Measurements from ENCODE around the gene TMEM18.
"Not testable (repeated sequence)": the region's sequence is repeated elsewhere in the genome, so short reads cannot be mapped to it uniquely, and the experiment has no call there.

The TMEM18 gene

DNA sequence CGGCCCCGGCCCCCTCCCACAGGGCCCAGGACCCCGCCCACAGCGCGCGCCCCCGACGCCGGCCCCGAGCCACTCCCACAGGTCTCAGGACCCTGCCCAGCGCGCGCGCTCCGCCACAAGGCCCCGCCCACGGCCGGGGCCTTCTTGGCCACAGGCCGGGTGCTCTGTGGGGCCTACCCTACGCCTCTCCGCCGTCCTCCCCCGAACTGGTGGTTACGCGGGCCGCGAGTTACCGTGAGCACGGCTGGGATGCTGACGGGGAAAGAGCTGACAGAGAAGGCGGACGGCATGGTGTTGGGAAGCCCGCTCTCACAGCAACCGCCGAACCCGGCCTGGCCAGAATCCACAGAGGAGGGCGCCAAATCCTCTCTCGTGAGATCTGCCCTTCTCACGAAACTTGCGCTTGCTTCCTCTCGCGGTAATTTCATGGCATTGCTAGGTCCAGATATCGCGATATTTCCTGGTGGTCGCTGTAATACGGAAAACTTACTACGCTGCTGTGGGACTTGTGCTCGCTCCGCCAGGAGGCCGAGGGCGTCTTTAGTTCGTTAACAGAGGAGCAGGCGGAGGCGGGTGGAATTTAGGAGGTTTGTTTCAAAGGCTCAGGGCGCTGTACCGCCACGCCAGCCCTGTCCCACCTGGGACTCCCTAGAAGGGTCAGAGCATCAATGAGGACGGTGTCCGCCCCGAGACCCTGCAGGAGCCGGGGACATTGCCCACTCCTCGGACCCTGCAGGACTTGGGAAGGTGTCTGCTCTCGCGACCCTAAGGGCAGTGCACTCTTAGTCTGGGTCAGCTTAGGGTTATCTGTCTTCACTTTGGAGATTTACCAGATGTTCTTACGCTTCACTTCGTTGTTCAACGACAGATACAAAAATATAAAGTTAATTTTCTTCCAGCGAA, at the start of gene TMEM18:
TMEM18 (minus strand) TSS at position 351 of the 903 bp plus-strand sequence; CDS start at position 290, 61 bp downstream.
- peak; percentile 97 for DNase-seq (ENCODE audit: low read depth)

DNA sequence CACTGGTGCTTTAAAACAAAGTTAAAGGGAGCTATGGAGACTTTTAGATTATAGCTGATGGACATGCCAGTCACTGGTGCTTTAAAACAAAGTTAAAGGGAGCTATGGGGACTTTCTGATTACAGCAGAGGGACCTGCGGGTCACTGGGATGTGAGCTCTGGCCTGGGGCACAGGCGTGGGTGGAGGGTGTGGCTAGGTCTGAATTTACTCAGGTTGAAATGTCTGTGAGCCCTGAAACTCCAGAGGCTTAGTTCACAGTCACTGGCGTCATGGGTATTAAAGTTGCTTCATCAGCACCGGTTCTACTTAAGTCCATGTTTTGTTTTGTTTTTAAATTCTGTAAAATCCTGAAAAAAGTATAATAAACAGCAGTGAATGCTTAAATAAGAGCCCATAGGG, 49.0 kb upstream of the TMEM18 start:
- DNase-seq (ENCODE audit: low read depth): no peak

DNA sequence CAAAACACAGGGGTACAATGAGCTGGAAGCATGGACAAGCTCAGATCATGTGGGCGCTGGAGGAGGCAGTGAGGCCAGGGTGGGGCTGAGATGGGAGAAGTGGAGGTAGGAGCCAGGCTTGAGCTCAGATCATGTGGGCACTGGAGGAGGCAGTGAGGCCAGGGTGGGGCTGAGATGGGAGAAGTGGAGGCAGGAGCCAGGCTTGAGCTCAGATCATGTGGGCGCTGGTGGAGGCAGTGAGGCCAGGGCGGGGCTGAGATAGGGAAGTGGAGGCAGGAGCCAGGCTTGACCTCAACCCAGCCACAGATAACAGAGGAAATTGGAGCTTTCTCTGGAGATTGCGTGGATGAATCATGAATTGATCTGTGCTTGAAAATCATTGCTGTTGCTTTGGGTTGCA, 48.3 kb upstream of the TMEM18 start:
- no peak for DNase-seq (ENCODE audit: low read depth)

DNA sequence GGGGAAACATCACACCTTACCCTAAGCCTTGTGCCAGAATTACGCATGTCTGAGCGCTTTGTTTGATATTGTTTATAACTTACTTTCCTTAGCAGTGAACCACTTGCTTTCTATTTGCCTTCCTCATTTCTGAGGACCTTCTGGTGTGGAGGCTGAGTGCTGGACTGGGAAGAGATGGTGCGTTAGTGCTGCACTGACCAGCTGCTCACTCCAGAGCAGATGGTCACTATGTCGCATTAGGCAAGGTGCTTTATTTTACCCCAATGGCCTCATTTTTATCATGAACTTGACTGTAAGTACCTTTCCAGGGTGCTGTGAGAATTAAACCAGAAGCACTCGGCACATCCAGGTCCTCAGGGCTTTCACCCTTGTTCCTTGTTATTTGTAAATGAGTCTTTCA, 46.6 kb upstream of the TMEM18 start:
- no peak for DNase-seq (ENCODE audit: low read depth)

DNA sequence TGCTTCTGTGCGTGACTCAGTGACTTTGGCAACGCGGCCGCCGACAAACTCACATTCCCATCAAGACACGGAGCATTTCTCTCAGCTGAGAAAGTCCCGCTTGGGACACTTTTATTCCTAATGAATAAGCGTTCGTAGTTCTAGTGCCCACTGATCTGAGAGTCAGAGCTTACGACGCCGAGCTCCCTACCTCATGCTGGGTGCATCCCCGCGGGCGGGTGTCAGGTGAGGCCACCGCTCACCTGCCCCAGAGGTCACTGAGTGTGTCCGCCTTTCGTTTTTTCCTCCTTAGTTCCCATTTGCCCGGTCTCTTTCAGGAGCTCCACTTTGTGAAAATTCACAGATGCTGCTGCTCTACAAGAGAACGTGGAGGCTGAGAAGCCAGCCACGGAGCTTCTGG, 43.6 kb upstream of the TMEM18 start:
- DNase-seq (ENCODE audit: low read depth): no peak

DNA sequence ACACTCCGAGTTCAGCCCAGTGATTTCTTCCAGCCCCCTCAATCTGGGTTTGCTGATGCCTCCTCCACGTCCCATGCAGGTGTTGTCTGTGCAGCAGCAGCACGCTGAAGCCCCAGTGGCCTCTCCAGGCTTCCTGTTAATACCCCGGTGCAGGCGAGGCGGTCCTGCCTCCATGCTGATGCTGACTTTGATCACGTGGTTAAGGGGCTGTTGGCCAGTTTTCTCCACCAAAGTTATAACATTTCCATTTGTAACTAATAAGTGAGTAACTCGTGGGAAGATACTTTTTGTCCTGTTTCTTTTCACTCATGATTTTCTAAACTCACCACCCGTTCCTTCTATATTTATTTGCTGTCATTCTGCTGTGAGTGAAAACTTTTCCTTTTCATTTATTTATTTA, 42.5 kb upstream of the TMEM18 start:
- DNase-seq (ENCODE audit: low read depth): no peak

DNA sequence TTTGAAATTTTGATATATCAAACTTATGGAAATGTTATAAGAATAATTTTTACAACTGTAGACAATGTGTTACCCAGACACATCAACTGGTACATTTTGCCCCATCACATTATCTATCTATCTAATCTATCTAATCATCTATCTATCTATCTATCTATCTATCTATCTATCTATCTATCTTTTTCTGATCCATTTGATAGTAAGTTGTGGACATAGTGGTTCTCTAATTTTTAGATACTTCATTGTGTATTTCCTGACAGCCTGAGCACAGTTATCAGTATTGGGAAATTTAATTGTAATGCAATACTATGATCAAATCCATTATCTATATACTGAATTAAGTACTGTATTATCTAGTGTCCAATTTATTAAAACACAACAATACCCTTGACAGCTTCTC, 42.0 kb upstream of the TMEM18 start:
- no peak for DNase-seq (ENCODE audit: low read depth)

DNA sequence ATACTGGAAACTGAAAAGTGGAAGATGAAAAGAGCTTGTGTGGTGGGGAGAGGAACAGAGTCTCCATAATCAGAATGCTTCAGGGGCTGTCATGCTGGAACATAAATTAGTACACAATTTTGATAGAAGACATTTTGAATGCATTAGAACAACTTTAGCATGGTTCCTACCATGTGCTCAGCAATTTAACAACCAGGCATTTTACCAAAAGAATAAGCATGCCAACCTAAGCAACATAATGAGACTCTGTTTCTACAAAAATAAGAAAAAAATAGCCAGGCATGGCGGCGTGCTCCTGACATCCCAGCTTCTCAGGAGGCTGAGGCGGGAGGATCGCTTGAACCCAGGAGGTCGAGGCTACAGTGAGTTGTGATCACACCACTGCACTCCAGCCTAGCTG, 40.5 kb upstream of the TMEM18 start:
- DNase-seq (ENCODE audit: low read depth): no peak

DNA sequence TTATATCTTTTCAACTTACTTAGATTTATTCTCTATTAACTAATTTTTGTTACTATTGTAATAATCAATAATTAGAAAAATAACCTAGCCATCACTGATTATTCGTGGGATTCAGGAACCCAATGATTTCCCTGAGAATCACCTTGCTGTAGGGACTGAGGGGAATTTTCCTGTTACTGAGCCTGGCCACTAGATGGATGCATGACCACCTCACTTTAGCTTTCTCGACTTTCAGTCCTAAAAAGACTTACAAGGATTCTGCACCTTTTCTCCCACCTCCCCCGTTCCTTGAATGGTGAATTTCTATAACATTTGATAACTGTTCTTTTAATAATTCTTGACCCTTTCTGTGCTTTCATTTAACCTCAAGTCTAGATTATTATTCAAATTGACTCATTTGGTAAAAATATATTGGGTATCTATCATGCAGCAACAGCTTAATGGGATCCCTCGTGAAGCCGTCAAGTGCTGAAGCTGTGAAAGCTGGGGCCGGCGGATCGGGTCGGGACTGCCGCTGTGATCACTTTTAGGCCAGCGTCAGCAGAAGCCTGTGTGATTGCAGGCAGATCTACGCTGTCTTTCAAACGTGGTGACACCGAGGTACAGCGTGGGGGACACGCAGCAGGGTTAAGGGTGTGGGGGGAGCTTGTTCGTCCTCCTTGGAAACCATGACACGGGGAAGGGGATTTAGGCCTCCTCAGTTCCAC, 38.8 kb upstream of the TMEM18 start:
- DNase-seq (ENCODE audit: low read depth): no peak

DNA sequence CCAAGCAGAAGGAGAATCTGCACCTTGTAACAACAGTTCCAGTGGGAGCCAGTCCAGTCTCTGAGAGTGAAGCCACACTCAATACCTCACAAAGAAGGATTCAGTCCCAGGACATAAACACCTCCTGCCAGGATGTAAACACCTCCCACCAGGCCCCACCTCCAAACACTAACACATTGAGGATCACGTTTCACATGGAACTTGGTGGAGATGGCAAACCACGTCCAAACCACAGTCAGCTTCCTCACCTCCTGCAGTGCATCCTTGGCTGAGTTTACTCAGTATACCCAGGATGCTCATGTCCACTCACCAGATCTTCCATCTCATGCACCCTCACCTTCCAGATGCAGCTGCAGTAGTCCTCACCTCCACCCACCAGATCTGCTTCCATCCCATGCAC, 37.8 kb upstream of the TMEM18 start:
- no peak for DNase-seq (ENCODE audit: low read depth)

DNA sequence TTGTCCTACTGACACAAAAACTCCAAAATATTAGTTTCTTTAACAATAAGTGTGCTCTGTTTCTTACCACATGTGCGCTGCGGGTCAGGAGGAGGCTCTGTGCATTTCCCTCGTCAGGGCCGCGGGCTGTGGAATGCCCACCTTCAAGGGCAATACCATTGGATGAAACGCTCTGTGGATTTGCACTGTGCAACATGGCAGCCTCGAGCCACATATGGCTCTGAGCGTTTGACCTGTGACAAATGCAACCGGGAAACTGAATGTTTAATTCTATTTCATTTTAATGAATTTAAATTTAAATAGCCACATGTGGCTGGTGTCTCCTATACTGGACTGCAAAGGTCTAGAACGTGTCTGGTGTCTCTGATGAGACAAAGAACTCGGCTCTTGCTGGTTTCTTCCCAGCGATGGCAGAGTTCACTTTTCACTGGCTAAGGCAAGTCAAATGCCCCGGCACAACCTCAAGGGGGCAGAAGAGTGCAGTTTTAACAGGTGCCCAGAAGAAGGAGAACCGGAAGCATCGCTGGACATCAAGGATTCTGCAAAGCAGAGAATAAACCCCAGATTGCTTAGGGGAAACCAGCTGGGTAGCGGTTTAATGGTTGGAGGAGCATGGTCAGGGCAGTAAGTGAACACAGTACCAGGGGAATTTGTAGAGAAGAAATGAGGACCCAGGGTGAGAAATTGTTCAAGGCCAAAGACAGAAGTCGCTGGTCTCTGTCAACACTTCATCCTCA, 37.0 kb upstream of the TMEM18 start:
- no peak for DNase-seq (ENCODE audit: low read depth)

DNA sequence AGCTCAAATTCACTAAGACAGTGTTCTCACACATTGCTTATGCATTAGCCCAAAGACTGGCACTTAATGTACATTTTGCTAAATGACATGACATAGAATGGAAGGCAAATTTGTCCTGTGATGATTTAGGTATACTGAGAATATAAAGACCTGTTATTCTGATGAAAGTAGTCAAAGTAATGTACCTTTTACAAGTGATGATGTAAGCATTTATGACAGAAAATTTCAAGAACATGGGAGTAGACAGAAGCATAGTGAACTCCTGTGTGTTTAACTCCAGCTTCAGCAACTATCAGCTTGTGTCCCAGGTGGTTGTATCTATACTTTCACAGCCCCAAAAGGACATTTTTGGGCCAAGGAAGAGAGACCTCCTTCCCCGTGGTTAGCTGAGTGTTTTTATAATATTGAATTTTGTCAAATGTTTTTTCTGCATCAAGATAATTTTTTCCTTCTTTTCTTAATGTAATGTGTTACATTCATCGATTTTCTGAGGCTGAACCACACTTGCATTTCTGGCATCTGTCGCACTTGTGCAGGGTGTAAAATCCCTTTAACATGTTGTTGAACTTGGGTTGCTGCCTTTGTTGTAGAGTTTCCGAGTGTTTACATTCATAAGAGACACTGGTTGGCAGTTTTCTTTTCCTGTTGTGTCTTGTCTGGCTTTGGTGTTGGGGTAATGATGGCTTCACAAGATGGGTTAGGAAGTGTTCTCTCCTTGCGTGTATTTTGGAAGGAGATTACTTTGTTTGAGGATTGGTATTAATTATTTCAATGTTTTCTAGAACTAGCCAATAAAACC, 33.9 kb upstream of the TMEM18 start:
- no peak for DNase-seq (ENCODE audit: low read depth)

DNA sequence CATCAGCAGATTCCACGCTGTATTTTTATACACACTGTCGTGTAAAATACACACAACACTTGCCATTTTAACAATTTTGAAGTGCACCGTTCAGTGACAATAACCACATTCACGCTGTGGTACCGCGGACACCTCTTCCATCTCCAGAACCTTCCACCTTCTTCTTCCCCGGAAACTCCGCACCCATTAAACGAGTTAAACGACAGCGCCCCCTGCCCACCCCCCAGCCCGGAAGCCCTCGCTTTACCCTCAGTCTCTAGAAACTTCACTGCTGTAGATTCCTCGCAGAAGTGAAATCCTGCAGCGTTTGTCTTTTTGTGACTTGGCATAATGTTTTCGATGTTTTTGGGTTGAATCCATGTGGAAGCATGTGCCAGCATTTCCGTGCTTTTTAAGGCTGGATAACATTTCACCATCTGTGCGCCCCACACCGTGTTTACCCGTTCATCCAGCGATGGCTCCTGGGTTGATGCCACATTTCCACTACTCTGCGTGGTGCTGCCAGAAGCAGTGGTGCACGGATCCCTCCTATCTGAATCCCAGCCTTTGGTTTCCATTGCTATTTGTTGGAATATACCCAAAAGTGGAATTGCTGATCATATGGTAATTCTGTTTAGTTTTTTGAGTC, 32.0 kb upstream of the TMEM18 start:
- DNase-seq (ENCODE audit: low read depth): no peak

DNA sequence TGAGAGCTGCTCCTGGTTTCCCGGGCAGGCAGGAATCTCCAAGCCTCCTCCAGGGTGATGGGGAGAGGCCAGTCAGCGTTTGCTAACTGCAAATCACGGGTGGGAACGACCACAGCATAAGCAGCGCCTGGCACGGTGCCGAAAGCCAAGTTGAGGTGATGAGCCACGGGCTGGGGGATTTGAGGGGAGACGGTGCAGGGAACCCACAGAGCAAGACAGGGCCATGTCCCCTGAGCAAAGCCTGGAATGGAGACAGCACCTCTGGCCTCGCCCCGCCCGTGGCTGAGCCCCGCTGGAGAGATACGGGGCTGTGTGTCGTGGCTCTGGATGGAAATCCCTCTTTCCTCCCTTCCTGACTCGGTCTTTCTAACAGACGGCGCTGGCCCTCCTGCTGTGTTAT, 31.5 kb upstream of the TMEM18 start:
- no peak for DNase-seq (ENCODE audit: low read depth)

DNA sequence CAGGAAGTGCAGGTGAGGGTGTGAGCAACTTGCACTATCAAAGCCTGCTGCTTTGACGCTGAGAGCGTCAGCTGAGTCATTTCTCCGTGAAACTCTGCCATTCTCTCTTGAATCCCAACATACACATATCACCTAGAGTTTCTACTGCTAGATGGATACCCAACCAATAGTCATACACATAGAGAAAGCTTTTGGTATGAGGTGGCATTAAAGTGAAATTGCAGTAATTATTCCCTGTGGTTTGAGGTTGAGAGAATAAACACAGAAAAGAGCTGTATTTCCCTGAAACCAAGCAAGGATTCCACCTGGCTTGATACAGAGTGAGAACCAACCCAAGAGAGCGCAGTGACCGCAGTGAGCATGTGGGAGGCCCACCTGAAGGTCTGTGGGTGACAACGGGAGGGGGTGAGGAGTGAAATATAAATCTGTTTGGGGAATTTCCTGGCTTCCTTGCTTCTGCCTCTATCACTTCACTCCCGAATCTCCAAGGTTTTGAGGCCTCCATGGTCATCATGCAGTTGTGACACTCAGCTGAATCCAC, 28.8 kb upstream of the TMEM18 start:
- peak; percentile 22 for DNase-seq (ENCODE audit: low read depth)

DNA sequence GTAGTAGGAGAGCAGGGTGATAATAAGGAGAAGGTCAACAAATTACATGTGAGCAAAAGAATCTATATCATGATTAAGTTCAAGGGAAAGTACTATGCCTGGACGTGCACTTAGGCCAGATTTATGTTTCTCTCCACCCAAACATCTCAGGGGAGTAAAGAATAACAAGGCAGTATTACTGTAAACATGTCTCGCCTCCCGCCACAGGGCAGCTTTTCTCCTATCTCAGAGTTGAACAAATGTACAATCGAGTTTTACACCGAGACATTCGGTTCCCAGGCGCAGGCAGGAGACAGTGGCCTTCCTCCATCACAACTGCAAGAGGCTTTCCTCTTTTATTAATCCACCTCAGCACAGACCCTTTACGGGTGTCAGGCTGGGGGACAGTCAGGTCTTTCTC, 25.6 kb upstream of the TMEM18 start:
- DNase-seq (ENCODE audit: low read depth): not testable (repeated sequence)

DNA sequence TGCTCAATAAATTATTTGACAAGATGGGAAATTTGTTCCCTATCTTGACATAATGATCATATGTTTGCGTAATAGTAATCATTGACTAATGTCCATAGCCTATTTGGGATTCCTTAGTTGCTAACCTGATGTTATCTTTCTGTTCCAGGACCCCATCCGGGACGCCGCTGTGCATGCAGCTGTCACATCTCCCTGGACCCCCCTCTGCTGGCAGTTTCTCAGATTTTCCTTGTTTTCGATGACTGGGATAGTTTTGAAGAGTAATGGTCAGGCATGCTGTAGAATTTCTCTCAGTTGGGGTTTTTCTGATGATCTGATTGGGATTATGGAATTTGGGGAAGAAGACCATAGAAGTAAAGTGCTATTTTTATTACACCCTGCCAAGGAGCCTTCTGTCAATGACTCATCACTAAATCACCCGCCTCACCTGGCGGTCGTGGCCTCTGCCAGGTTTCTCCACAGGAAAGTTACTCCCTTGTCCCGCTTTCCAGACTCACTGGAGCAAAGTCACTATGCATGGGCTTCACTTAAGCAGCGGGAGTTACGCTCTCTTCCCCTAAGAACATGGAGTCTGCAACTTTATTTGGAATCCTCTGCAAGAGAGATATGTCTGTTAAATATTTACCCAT, 19.9 kb upstream of the TMEM18 start:
- no peak for DNase-seq (ENCODE audit: low read depth)

DNA sequence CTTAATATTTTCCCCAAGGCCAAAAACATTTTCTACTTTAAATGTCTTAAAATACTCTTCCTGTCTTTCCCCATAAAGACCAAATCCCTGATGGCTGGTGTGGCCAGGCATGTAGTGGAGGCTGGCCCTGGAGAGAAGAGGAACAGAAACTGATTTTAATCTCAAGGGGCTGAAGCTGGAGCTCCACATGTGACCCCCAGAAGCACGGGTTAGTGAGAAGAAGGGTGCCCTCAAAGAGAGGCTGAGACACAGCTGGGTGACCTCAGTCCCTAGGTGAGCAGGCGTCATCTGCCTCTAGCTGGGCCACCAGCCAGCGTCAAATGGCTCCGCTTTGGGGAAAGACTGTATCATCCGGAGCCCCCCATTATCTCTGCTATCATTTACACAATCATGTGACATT, 19.3 kb upstream of the TMEM18 start:
- no peak for DNase-seq (ENCODE audit: low read depth)

DNA sequence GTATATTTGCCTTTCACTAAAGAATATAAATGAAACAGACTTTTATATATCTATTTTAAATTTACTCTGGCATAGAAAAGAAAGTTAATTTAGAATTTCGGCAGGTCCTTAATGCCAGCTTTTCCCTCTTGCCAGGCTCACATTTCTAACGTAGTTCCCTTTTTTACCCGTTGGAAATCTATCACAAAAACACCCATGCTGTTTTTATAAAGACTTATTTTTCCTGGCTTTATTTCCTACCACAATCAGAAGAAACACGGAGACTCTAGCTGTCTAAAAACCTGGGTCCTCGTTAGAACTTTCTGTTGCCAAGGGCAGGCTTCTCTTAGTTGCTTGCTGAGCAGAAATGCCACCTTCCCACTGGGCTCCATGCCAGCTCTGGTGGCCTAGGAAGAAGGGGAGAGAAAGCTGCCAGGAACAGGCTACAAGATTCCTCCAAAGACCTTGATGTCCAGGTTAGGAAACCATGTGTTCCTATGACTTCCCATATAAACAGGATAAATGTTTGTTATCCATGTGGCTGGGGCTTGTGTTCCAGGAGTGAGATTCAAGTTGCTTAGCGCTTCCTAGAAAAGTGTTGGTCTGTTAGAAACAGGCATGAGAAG, 17.8 kb upstream of the TMEM18 start:
- no peak for DNase-seq (ENCODE audit: low read depth)

DNA sequence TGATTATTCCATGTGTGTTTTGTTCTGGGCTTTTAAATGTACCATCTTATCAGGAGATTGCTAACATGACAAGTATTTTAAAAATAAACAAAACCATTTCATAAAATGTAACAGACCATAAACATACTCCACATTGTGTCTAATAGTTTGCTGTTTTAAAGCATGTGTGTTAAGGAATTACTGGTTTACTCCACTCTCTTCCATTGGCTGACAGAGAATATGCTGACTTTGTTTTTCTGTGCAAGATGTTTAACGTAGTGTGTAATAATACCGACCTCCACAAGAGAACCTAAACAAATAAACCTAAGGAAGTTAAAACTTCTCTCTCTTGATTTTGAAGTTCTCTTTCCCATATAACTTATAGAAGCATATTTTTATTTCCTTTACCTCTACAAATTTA, 17.0 kb upstream of the TMEM18 start:
- DNase-seq (ENCODE audit: low read depth): no peak
